Adipocyte (in vitro differentiated cells): ENCODE data around the gene SLIT1.

Experiments used
- DNase-seq: peaks from one replicate; pipeline ENCODE4 v3.0.0-alpha.2; 2015; ENCODE audit warnings: low read depth
- H3K27me3 ChIP-seq: replicated peaks from 2 replicates; pipeline ENCODE4 v1.7.0; 2013; ENCODE audit warnings: mild to moderate bottlenecking, low read length, moderate library complexity; ENCODE audit not compliant: control insufficient read depth, insufficient read depth
- H3K36me3 ChIP-seq: 2 replicates; pipeline ENCODE4 v1.7.0; 2013; ENCODE audit warnings: low read length, mild to moderate bottlenecking, moderate library complexity; ENCODE audit not compliant: control insufficient read depth, insufficient read depth, severe bottlenecking
- H3K4me1 ChIP-seq: 2 replicates; pipeline ENCODE4 v1.7.0; 2013; ENCODE audit warnings: mild to moderate bottlenecking, low read length, moderate library complexity; ENCODE audit not compliant: control insufficient read depth, insufficient read depth
- H3K4me3 ChIP-seq: 2 replicates; pipeline ENCODE4 v1.7.0; 2013; ENCODE audit warnings: mild to moderate bottlenecking, low read length, moderate library complexity
- H3K9ac ChIP-seq: 2 replicates; pipeline ENCODE4 v1.7.0; 2013; ENCODE audit warnings: mild to moderate bottlenecking, low read length, moderate library complexity
- H3K9me3 ChIP-seq: 2 replicates; pipeline ENCODE4 v1.7.0; 2013; ENCODE audit warnings: mild to moderate bottlenecking, low read length, moderate library complexity; ENCODE audit not compliant: control insufficient read depth

SLIT1 gene

GRCh38 chr10:97220355-97220754 lies 34.6 kb upstream of the SLIT1 start:
- no peak for DNase-seq
- H3K9me3 ChIP-seq = no peaks in the 10 kb centered on the region
- no peaks in the 10 kb centered on the region for H3K36me3 ChIP-seq
- H3K4me3 ChIP-seq = no peak overlapping the region
- H3K9ac ChIP-seq = no peak overlapping the region
- no peaks in the 10 kb centered on the region for H3K27me3 ChIP-seq
- H3K4me1 ChIP-seq = peaks cover 16% of the 10 kb centered on the region

GRCh38 chr10:97217299-97217698 lies 31.5 kb upstream of the SLIT1 start:
- H3K27me3 ChIP-seq = no peaks in the 10 kb centered on the region
- H3K4me3 ChIP-seq = no peak overlapping the region
- DNase-seq = no peak
- H3K9me3 ChIP-seq = no peaks in the 10 kb centered on the region
- H3K36me3 ChIP-seq = no peaks in the 10 kb centered on the region
- H3K9ac ChIP-seq = no peak overlapping the region
- peaks cover 4% of the 10 kb centered on the region for H3K4me1 ChIP-seq

- no peaks in the 10 kb centered on the region for H3K36me3 ChIP-seq
- no peak overlapping the region for H3K9ac ChIP-seq
- no peak overlapping the region for H3K4me3 ChIP-seq
- no peaks in the 10 kb centered on the region for H3K27me3 ChIP-seq
- H3K9me3 ChIP-seq = no peaks in the 10 kb centered on the region
- no peak for DNase-seq
- H3K4me1 ChIP-seq = peaks cover 4% of the 10 kb centered on the region
Observed at GRCh38 chr10:97215619-97216260, 30.0 kb upstream of the SLIT1 start.

- Histone ChIP-seq H3K4me3 (no peak overlapping the region), H3K4me1 (peaks cover 4% of the 10 kb centered on the region), H3K36me3 (no peaks in the 10 kb centered on the region), H3K9me3 (no peaks in the 10 kb centered on the region), H3K27me3 (peaks cover 3% of the 10 kb centered on the region), H3K9ac (no peak overlapping the region)
- no peak for DNase-seq
Observed at GRCh38 chr10:97213431-97213830, 27.7 kb upstream of the SLIT1 start.

GRCh38 chr10:97211229-97211628 lies 25.5 kb upstream of the SLIT1 start:
- no peak for DNase-seq
- Histone ChIP-seq H3K27me3 (peaks cover 10% of the 10 kb centered on the region), H3K9me3 (no peaks in the 10 kb centered on the region), H3K4me3 (no peak overlapping the region), H3K9ac (no peak overlapping the region), H3K4me1 (no peaks in the 10 kb centered on the region), H3K36me3 (no peaks in the 10 kb centered on the region)

GRCh38 chr10:97210543-97210960 lies 24.8 kb upstream of the SLIT1 start:
- no peaks in the 10 kb centered on the region for H3K36me3 ChIP-seq
- no peak overlapping the region for H3K9ac ChIP-seq
- H3K9me3 ChIP-seq = no peaks in the 10 kb centered on the region
- no peak overlapping the region for H3K4me3 ChIP-seq
- peaks cover 10% of the 10 kb centered on the region for H3K27me3 ChIP-seq
- DNase-seq = peak; percentile 85
- H3K4me1 ChIP-seq = no peaks in the 10 kb centered on the region

- H3K4me3 ChIP-seq = no peak overlapping the region
- H3K4me1 ChIP-seq = no peaks in the 10 kb centered on the region
- H3K27me3 ChIP-seq = peaks cover 10% of the 10 kb centered on the region
- H3K9ac ChIP-seq = no peak overlapping the region
- H3K9me3 ChIP-seq = peaks cover 8% of the 10 kb centered on the region
- DNase-seq = no peak
- no peaks in the 10 kb centered on the region for H3K36me3 ChIP-seq
Observed at GRCh38 chr10:97207756-97208346, 22.1 kb upstream of the SLIT1 start.

GRCh38 chr10:97207131-97207530 lies 21.4 kb upstream of the SLIT1 start:
- no peaks in the 10 kb centered on the region for H3K4me1 ChIP-seq
- H3K9me3 ChIP-seq = peaks cover 8% of the 10 kb centered on the region
- no peak for DNase-seq
- H3K36me3 ChIP-seq = no peaks in the 10 kb centered on the region
- H3K4me3 ChIP-seq = no peak overlapping the region
- no peak overlapping the region for H3K9ac ChIP-seq
- H3K27me3 ChIP-seq = peaks cover 10% of the 10 kb centered on the region

GRCh38 chr10:97204826-97205679 lies 19.3 kb upstream of the SLIT1 start:
- H3K9me3 ChIP-seq = peaks cover 8% of the 10 kb centered on the region
- H3K36me3 ChIP-seq = no peaks in the 10 kb centered on the region
- H3K27me3 ChIP-seq = peaks cover 13% of the 10 kb centered on the region
- H3K4me3 ChIP-seq = no peak overlapping the region
- H3K4me1 ChIP-seq = no peaks in the 10 kb centered on the region
- no peak overlapping the region for H3K9ac ChIP-seq
- no peak for DNase-seq

- Histone ChIP-seq H3K27me3 (peaks cover 9% of the 10 kb centered on the region), H3K4me3 (no peak overlapping the region), H3K9me3 (peaks cover 8% of the 10 kb centered on the region), H3K36me3 (no peaks in the 10 kb centered on the region), H3K9ac (no peak overlapping the region), H3K4me1 (no peaks in the 10 kb centered on the region)
- DNase-seq = no peak
Observed at GRCh38 chr10:97203220-97203619, 17.5 kb upstream of the SLIT1 start.

GRCh38 chr10:97200616-97201015 lies 14.9 kb upstream of the SLIT1 start:
- H3K4me1 ChIP-seq = no peaks in the 10 kb centered on the region
- H3K9me3 ChIP-seq = peaks cover 8% of the 10 kb centered on the region
- H3K36me3 ChIP-seq = no peaks in the 10 kb centered on the region
- H3K9ac ChIP-seq = no peak overlapping the region
- no peak for DNase-seq
- peaks cover 6% of the 10 kb centered on the region for H3K27me3 ChIP-seq
- no peak overlapping the region for H3K4me3 ChIP-seq
